Ishikawa (cell line): ENCODE measurements around the gene GGT6.

Experiments
- CEBPB ChIP-seq: IDR thresholded peaks from 2 replicates; pipeline ENCODE4 v1.6.1; 2012
- EP300 ChIP-seq: IDR thresholded peaks from 2 replicates; pipeline ENCODE4 v1.6.1; 2012; ENCODE audit warnings: borderline replicate concordance
- FOXM1 ChIP-seq: IDR thresholded peaks from 2 replicates; pipeline ENCODE4 v1.6.1; 2012; ENCODE audit warnings: low read depth, borderline replicate concordance
- MAX ChIP-seq: IDR thresholded peaks from 2 replicates; pipeline ENCODE4 v1.6.1; 2012
- NFIC ChIP-seq: IDR thresholded peaks from 2 replicates; pipeline ENCODE4 v1.6.1; 2012
- RAD21 ChIP-seq: IDR thresholded peaks from 2 replicates; pipeline ENCODE4 v1.6.1; 2012; ENCODE audit warnings: low read depth
- REST ChIP-seq: IDR thresholded peaks from 2 replicates; pipeline ENCODE4 v1.6.1; 2012; ENCODE audit warnings: low read depth, mild to moderate bottlenecking
- TAF1 ChIP-seq: IDR thresholded peaks from 2 replicates; pipeline ENCODE4 v1.6.1; 2012; ENCODE audit warnings: low read depth, mild to moderate bottlenecking
- TEAD4 ChIP-seq: IDR thresholded peaks from 2 replicates; pipeline ENCODE4 v1.6.1; 2012
- YY1 ChIP-seq: IDR thresholded peaks from 2 replicates; pipeline ENCODE4 v1.6.1; 2012; ENCODE audit warnings: low read depth

GRCh38 chr17:4548721-4549531 is 11.5 kb downstream of the GGT6 start:
- TF ChIP-seq FOXM1 (no peak), EP300 (peak; percentile 25; the same call in 1 of the 2 replicates), RAD21 (no peak), REST (no peak), CEBPB (no peak), TAF1 (no peak), TEAD4 (no peak), MAX (no peak), YY1 (no peak), NFIC (peak; percentile 50; the same call in 1 of the 2 replicates)
